ENCODE data around the gene ITM2B. TPM values are rescaled to one million over a fixed set of nuclear protein-coding genes. Genes with fewer than 3 reads are reported as not detected.

ITM2B gene
- total and polyA plus RNA-seq, 4 donors = 114 to 379 (median 202) TPM

DNA sequence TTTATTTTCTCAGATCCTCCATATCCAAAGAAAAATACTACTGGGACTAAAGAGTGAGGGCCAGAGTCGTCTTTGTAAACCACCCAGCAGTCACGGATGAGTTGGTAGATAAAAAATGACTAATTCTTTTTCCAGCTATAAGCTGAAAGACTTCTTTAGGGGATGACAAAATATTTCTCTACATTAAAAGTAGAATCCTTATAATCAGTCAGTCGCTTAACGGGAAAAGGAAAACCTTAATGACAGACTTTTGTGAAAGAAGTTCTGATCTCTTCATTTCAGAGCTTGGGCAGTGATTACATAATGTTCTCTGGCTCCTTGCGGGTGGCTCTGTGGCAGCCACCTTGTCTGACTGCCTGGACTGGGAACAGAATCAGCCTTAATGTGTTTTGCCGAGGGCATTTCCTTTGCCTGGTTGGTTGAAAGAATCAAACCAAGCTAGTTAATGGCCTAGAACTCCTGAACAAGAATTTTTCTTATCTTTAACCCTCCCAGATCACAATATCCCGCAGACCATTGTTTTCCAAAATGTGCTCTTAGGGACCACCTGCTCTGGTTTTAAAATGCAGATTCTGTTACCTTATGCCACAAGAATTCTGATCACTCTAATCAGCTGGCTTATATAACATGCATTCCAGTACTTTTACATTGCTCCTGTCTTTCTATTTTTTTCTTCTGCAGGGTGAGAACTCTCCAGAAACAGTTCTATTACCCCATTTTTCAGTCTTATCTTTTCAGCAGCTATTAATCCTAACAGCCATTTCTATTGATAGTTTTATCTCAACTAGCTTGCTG lies 2.5 kb downstream of the ITM2B start:
- Histone ChIP-seq H3K36me3 (ENCODE audit: control insufficient read depth in 4 of 4, insufficient read depth in 3 of 4, low read depth in 1 of 4, low read length in 3 of 4) (no peaks in the 10 kb centered on the region), H3K4me1 (ENCODE audit: control insufficient read depth in 4 of 4, insufficient read depth in 4 of 4, low read length in 3 of 4) (peaks cover 5 to 40% (median 29%) of the 10 kb centered on the region in 4 donors), H3K9me3 (ENCODE audit: control insufficient read depth in 4 of 4, low read length in 3 of 4) (no peaks in the 10 kb centered on the region), H3K9ac (ENCODE audit: low read depth in 1 of 2, low read length in 2 of 2) (peak overlapping the region; percentile 56 to 100), H3K27me3 (ENCODE audit: control insufficient read depth in 4 of 4, insufficient read depth in 4 of 4, low read length in 3 of 4) (no peaks in the 10 kb centered on the region), H3K27ac (ENCODE audit: low read depth in 1 of 2, low read length in 2 of 2) (peak overlapping the region; percentile 76), H3K4me3 (ENCODE audit: low read depth in 1 of 3, low read length in 3 of 3) (peak overlapping the region; percentile 42 to 98 (median 44))
- TF ChIP-seq, protein P1, sequence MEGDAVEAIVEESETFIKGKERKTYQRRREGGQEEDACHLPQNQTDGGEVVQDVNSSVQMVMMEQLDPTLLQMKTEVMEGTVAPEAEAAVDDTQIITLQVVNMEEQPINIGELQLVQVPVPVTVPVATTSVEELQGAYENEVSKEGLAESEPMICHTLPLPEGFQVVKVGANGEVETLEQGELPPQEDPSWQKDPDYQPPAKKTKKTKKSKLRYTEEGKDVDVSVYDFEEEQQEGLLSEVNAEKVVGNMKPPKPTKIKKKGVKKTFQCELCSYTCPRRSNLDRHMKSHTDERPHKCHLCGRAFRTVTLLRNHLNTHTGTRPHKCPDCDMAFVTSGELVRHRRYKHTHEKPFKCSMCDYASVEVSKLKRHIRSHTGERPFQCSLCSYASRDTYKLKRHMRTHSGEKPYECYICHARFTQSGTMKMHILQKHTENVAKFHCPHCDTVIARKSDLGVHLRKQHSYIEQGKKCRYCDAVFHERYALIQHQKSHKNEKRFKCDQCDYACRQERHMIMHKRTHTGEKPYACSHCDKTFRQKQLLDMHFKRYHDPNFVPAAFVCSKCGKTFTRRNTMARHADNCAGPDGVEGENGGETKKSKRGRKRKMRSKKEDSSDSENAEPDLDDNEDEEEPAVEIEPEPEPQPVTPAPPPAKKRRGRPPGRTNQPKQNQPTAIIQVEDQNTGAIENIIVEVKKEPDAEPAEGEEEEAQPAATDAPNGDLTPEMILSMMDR (IDR thresholded peaks at IDR 0.05; ENCODE audit: low read depth, low read length, missing input control) = no peak
- TF ChIP-seq RXRA (IDR thresholded peaks at IDR 0.05) = peak in 1 of 2 donors; percentile 8
- peak; percentile 12 for TF ChIP-seq YY1 (IDR thresholded peaks at IDR 0.05)
- DNase-seq (ENCODE audit: low spot score) = no peak
- WGBS = 34% methylated on average over 7 of the region's 7 CpGs

DNA sequence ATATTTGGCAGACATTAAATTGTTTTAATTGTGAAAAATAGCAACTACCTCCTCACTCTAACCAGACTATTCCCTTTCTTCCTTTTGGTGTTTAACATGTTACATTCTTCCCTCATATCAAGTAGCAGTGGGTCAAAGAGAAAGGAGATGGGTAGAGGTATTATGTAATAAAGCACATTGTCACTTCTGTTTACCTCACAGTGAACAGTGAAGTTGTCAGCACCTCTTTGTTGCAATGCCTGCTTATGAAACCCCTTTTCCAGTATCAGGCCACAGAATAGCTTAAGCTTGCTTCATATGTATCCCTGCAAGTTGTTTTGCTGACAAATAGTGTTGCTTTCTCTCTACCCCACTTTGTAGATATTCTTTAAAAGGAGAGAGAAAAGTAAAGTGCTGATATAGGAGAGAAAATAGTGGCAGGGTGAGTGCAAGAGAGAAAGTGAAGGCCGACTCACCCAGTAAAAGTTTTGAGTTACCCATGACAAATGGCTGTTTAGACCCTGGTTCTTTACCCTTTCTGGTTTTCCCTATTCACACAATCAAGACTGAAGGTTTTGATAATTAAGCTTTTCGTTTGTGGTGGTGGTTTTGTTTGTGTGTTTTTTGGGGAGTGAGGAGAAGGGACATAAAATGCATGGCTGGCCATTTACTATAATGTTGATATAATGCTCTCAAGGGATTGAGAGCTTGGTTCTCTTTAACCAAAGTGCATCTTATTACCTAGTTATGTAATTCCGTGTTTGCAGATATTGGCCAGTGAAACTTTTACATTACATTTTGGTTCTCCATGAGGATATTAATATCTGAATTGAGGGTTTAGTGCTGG lies 3.7 kb downstream of the ITM2B start:
- peak overlapping the region in 1 of 3 donors; percentile 25 for H3K4me3 ChIP-seq (ENCODE audit: low read depth in 1 of 3, low read length in 3 of 3)
- no peak for DNase-seq (ENCODE audit: low spot score)
- 47% methylated on average over 3 of the region's 3 CpGs for WGBS

More for the DNA sequence above, 3.7 kb downstream of the ITM2B start:
- H3K9ac ChIP-seq (ENCODE audit: low read depth in 1 of 2, low read length in 2 of 2) = peak overlapping the region; percentile 48 to 100
- no peaks in the 10 kb centered on the region for H3K9me3 ChIP-seq (ENCODE audit: control insufficient read depth in 4 of 4, low read length in 3 of 4)
- TF ChIP-seq, protein P1 (IDR thresholded peaks at IDR 0.05; ENCODE audit: low read depth, low read length, missing input control) = no peak
- TF ChIP-seq RAD21 (IDR thresholded peaks at IDR 0.05) = peak; percentile 32 to 53
- no peak for TF ChIP-seq TAF1 (conservative IDR thresholded peaks at IDR 0.05)
- TF ChIP-seq, protein P2, sequence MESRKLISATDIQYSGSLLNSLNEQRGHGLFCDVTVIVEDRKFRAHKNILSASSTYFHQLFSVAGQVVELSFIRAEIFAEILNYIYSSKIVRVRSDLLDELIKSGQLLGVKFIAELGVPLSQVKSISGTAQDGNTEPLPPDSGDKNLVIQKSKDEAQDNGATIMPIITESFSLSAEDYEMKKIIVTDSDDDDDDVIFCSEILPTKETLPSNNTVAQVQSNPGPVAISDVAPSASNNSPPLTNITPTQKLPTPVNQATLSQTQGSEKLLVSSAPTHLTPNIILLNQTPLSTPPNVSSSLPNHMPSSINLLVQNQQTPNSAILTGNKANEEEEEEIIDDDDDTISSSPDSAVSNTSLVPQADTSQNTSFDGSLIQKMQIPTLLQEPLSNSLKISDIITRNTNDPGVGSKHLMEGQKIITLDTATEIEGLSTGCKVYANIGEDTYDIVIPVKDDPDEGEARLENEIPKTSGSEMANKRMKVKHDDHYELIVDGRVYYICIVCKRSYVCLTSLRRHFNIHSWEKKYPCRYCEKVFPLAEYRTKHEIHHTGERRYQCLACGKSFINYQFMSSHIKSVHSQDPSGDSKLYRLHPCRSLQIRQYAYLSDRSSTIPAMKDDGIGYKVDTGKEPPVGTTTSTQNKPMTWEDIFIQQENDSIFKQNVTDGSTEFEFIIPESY (IDR thresholded peaks at IDR 0.05) = no peak
- no peak for TF ChIP-seq JUND (IDR thresholded peaks at IDR 0.05)
- TF ChIP-seq, protein P3, sequence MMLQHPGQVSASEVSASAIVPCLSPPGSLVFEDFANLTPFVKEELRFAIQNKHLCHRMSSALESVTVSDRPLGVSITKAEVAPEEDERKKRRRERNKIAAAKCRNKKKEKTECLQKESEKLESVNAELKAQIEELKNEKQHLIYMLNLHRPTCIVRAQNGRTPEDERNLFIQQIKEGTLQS (IDR thresholded peaks at IDR 0.05) = peak; percentile 89
- TF ChIP-seq YY1 (IDR thresholded peaks at IDR 0.05) = peak; percentile 51
- TF ChIP-seq HNF4A (conservative IDR thresholded peaks at IDR 0.05) = peak; percentile 19 to 41
- TF ChIP-seq, protein P4, sequence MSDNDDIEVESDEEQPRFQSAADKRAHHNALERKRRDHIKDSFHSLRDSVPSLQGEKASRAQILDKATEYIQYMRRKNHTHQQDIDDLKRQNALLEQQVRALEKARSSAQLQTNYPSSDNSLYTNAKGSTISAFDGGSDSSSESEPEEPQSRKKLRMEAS (IDR thresholded peaks at IDR 0.05) = peak; percentile 47
- peak; percentile 47 for TF ChIP-seq FOXA1 (IDR thresholded peaks at IDR 0.05)
- peak; percentile 35 to 52 for TF ChIP-seq RXRA (IDR thresholded peaks at IDR 0.05)
- no peak for TF ChIP-seq FOXA2 (IDR thresholded peaks at IDR 0.05)
- TF ChIP-seq EGR1 (IDR thresholded peaks at IDR 0.05; ENCODE audit: low read depth in 2 of 2) = no peak
- TF ChIP-seq GABPA (IDR thresholded peaks at IDR 0.05 in 1 of 2, conservative IDR thresholded peaks at IDR 0.05 in 1 of 2) = peak in 1 of 2 donors; percentile 41
- peak; percentile 26 for TF ChIP-seq HNF4G (IDR thresholded peaks at IDR 0.05)
- TF ChIP-seq, protein P5, sequence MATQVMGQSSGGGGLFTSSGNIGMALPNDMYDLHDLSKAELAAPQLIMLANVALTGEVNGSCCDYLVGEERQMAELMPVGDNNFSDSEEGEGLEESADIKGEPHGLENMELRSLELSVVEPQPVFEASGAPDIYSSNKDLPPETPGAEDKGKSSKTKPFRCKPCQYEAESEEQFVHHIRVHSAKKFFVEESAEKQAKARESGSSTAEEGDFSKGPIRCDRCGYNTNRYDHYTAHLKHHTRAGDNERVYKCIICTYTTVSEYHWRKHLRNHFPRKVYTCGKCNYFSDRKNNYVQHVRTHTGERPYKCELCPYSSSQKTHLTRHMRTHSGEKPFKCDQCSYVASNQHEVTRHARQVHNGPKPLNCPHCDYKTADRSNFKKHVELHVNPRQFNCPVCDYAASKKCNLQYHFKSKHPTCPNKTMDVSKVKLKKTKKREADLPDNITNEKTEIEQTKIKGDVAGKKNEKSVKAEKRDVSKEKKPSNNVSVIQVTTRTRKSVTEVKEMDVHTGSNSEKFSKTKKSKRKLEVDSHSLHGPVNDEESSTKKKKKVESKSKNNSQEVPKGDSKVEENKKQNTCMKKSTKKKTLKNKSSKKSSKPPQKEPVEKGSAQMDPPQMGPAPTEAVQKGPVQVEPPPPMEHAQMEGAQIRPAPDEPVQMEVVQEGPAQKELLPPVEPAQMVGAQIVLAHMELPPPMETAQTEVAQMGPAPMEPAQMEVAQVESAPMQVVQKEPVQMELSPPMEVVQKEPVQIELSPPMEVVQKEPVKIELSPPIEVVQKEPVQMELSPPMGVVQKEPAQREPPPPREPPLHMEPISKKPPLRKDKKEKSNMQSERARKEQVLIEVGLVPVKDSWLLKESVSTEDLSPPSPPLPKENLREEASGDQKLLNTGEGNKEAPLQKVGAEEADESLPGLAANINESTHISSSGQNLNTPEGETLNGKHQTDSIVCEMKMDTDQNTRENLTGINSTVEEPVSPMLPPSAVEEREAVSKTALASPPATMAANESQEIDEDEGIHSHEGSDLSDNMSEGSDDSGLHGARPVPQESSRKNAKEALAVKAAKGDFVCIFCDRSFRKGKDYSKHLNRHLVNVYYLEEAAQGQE (IDR thresholded peaks at IDR 0.05) = no peak
- TF ChIP-seq NR2F2 (IDR thresholded peaks at IDR 0.05) = no peak
- peak; percentile 49 for TF ChIP-seq SP1 (IDR thresholded peaks at IDR 0.05)
- no peaks in the 10 kb centered on the region for H3K36me3 ChIP-seq (ENCODE audit: control insufficient read depth in 4 of 4, insufficient read depth in 3 of 4, low read depth in 1 of 4, low read length in 3 of 4)
- peaks cover 11 to 52% (median 34%) of the 10 kb centered on the region in 4 donors for H3K4me1 ChIP-seq (ENCODE audit: control insufficient read depth in 4 of 4, insufficient read depth in 4 of 4, low read length in 3 of 4)
- peak overlapping the region; percentile 58 to 76 for H3K27ac ChIP-seq (ENCODE audit: low read depth in 1 of 2, low read length in 2 of 2)
- no peaks in the 10 kb centered on the region for H3K27me3 ChIP-seq (ENCODE audit: control insufficient read depth in 4 of 4, insufficient read depth in 4 of 4, low read length in 3 of 4)
